Fibroblast of skin of left quadriceps (primary cell): Measurements from ENCODE around the gene ATXN2.
A peak's percentile ranks its signal among the peaks of the same experiment; 100 is the strongest.

Experiments
- DNase-seq, 2 experiments: peaks; one replicate each; pipeline ENCODE4 v3.0.0-alpha.2; 2013; ENCODE audit warnings: low read depth in 2 of 2

The ATXN2 gene

GRCh38 chr12:111437816-111438454 lies 161.2 kb downstream of the ATXN2 start:
- DNase-seq: peak; percentile 43 to 44

GRCh38 chr12:111436811-111437210 lies 162.3 kb downstream of the ATXN2 start:
- DNase-seq: no peak

GRCh38 chr12:111436266-111436665 lies 162.8 kb downstream of the ATXN2 start:
- no peak for DNase-seq

GRCh38 chr12:111435661-111436201 lies 163.4 kb downstream of the ATXN2 start:
- no peak for DNase-seq

- no peak for DNase-seq
Observed at GRCh38 chr12:111434680-111435338, 164.3 kb downstream of the ATXN2 start.

GRCh38 chr12:111434049-111434448 lies 165.1 kb downstream of the ATXN2 start:
- DNase-seq: no peak

GRCh38 chr12:111431772-111432171 lies 167.3 kb downstream of the ATXN2 start:
- DNase-seq: no peak

- DNase-seq: no peak
Observed at GRCh38 chr12:111430433-111431353, 168.4 kb downstream of the ATXN2 start.

- DNase-seq: no peak
Observed at GRCh38 chr12:111429828-111430432, 169.2 kb downstream of the ATXN2 start.

- no peak for DNase-seq
Observed at GRCh38 chr12:111428728-111429175, 170.4 kb downstream of the ATXN2 start.

- DNase-seq: no peak
Observed at GRCh38 chr12:111428081-111428727, 170.9 kb downstream of the ATXN2 start.

GRCh38 chr12:111427417-111428074 lies 171.6 kb downstream of the ATXN2 start:
- no peak for DNase-seq

GRCh38 chr12:111426344-111427185 lies 172.6 kb downstream of the ATXN2 start:
- DNase-seq: no peak

GRCh38 chr12:111425655-111426054 lies 173.5 kb downstream of the ATXN2 start:
- no peak for DNase-seq

- DNase-seq: no peak
Observed at GRCh38 chr12:111424793-111425251, 174.3 kb downstream of the ATXN2 start.

GRCh38 chr12:111424189-111424792 lies 174.8 kb downstream of the ATXN2 start:
- no peak for DNase-seq

- no peak for DNase-seq
Observed at GRCh38 chr12:111420494-111420893, 178.6 kb downstream of the ATXN2 start.

- no peak for DNase-seq
Observed at GRCh38 chr12:111419784-111420183, 179.3 kb downstream of the ATXN2 start.

GRCh38 chr12:111418594-111418880 lies 180.6 kb downstream of the ATXN2 start:
- no peak for DNase-seq
